ENCODE results near the gene OSTF1. TPM values are rescaled to one million over a fixed set of nuclear protein-coding genes. Genes with fewer than 3 reads are reported as not detected.

Gene OSTF1
- polyA plus RNA-seq, 1 donor from 2014 or later, result 173 TPM

DNA sequence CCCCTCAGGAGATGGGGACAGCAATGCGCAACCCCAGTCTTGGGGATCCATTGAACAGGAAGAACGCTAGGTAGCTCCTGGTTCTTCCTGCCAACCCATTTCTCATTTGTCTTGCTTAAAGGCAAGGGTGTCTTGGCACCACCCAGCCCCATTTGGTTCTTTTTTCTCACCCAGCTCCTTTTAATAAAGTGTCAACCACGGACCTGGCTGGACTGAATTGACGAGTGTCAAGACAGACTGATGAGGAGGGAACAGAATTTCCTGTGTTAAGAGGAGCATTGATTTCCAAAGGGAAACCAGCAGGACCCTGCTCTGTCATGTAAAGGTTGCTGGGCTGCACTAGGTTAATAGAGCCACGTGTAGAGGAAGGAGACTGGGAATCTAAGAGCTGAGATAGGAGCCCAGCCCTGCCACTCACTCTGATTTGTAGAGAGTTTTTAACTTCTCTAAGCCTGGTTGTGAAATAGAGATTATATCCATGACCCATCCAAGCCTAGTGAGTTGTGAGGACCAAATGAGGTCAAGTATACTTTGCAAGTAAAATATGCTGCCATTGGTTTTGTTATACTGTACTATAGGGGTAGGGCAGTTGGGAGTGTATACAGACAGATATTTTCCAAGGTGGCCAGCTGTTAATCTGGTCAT is 33.7 kb downstream of the OSTF1 start:
- no peak overlapping the region for H3K27ac Mint-ChIP-seq
- H3K9me3 Mint-ChIP-seq, result no peaks in the 10 kb centered on the region
- H3K4me1 Mint-ChIP-seq, result peaks cover 11 to 17% (median 16%) of the 10 kb centered on the region in 3 donors
- H3K4me3 Mint-ChIP-seq, result no peak overlapping the region
- H3K27me3 Mint-ChIP-seq, result no peaks in the 10 kb centered on the region
- peaks cover 7% of the 10 kb centered on the region for H3K36me3 Mint-ChIP-seq

DNA sequence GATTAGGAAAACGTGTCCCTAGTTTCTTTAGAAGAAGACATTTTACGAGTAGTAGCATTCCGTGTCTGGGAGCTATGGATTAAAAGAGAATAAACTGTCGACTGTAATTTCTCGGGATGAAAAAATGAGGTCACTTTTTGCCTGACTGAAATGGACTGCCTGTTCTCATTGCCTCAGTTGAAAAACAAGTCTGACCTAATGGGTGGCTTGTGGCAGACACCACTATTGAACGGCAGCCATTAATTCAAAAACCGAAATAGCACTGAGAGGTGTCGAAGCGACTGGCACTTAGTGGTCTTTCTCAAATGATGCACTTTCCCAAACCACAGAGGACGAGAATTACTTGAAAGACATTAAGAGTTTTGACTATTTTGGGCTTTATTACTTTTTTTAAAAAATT is 35.4 kb downstream of the OSTF1 start:
- Mint-ChIP-seq H3K27me3 (no peaks in the 10 kb centered on the region), H3K4me3 (peak overlapping the region in 1 of 4 donors; percentile 9), H3K4me1 (peaks cover 3 to 17% (median 12%) of the 10 kb centered on the region in 3 donors), H3K36me3 (peaks cover 2% of the 10 kb centered on the region), H3K27ac (no peak overlapping the region), H3K9me3 (no peaks in the 10 kb centered on the region)

DNA sequence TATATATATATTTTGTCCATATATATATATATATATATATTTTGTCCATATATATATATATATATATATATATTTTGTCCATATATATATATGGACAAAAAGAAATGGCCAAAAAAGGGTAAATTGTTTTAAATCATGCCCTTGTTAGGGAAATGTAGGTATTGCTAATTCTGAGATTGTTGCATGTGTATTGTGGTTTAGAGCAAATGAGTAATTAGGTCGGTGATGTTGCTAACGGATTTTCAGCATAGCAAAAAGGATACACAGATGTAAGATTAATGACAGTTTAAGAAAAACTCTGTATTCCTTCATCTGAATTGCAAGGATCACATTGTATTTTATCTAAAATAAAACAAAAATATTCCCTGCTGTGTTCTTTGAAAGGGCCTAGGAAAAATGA is 40.2 kb downstream of the OSTF1 start:
- Mint-ChIP-seq H3K27ac (no peak overlapping the region), H3K4me3 (no peak overlapping the region), H3K36me3 (peaks cover 2% of the 10 kb centered on the region), H3K4me1 (peaks cover 3 to 15% (median 13%) of the 10 kb centered on the region in 3 donors), H3K9me3 (no peaks in the 10 kb centered on the region), H3K27me3 (no peaks in the 10 kb centered on the region)

- H3K4me1 Mint-ChIP-seq, result peaks cover 3 to 8% (median 7%) of the 10 kb centered on the region in 3 donors
- no peaks in the 10 kb centered on the region for H3K27me3 Mint-ChIP-seq
- no peak overlapping the region for H3K4me3 Mint-ChIP-seq
- no peak overlapping the region for H3K27ac Mint-ChIP-seq
- no peaks in the 10 kb centered on the region for H3K9me3 Mint-ChIP-seq
- peaks cover 2% of the 10 kb centered on the region for H3K36me3 Mint-ChIP-seq
Observed at GRCh38 chr9:75130172-75130571, 41.9 kb downstream of the OSTF1 start.

GRCh38 chr9:75130621-75131230 is 42.4 kb downstream of the OSTF1 start:
- H3K27me3 Mint-ChIP-seq, result no peaks in the 10 kb centered on the region
- H3K27ac Mint-ChIP-seq, result no peak overlapping the region
- no peaks in the 10 kb centered on the region for H3K9me3 Mint-ChIP-seq
- peaks cover 3 to 5% (median 4%) of the 10 kb centered on the region in 3 donors for H3K4me1 Mint-ChIP-seq
- H3K4me3 Mint-ChIP-seq, result no peak overlapping the region
- peaks cover 2% of the 10 kb centered on the region for H3K36me3 Mint-ChIP-seq

DNA sequence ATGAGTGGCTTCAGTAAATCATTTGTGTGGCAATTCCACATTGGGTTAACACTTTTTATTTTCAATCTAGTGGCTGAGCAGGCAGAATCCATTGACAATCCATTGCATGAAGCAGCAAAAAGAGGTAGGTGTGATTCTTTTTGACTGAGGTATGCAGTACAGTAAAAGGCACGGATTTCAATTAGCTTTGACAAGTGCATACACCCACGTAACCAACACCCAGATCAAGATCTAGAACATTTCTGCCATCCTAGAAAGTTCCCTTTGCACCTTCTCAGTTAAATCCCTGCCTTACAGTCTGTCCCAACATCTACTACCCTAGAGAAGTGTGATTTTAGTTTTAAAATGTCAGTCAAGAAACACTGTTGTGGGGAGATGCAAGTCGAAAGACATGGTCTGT is 43.4 kb downstream of the OSTF1 start:
- no peaks in the 10 kb centered on the region for H3K9me3 Mint-ChIP-seq
- H3K4me3 Mint-ChIP-seq, result no peak overlapping the region
- peak overlapping the region in 1 of 3 donors; percentile 5 for H3K27ac Mint-ChIP-seq
- H3K36me3 Mint-ChIP-seq, result peaks cover 4% of the 10 kb centered on the region
- H3K4me1 Mint-ChIP-seq, result peaks cover 4 to 5% (median 4%) of the 10 kb centered on the region in 3 donors
- no peaks in the 10 kb centered on the region for H3K27me3 Mint-ChIP-seq

DNA sequence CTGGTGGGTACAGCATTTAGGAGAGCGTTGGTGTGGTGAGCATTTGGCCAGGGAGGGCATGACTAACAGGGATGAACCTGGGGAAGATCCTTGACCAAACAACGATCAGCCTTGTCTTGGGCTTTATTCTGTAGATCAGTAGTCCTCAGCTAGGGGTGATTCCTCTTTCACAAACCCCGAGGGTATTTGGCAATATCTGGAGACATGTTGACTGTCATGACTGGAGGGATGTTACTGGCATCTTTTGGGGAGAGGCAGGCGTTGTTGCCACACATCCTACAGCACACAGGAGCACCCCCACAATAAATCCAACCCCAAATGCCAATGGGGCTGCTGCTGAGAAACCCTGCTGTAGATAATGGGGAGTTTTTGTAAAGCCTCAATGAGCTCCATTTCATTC is 43.9 kb downstream of the OSTF1 start:
- Mint-ChIP-seq H3K4me3 (no peak overlapping the region), H3K36me3 (peaks cover 5% of the 10 kb centered on the region), H3K9me3 (no peaks in the 10 kb centered on the region), H3K4me1 (peaks cover 4 to 5% (median 4%) of the 10 kb centered on the region in 3 donors), H3K27ac (peak overlapping the region in 1 of 3 donors; percentile 5), H3K27me3 (no peaks in the 10 kb centered on the region)

- Mint-ChIP-seq H3K4me1 (peaks cover 4 to 5% (median 4%) of the 10 kb centered on the region in 3 donors), H3K27ac (no peak overlapping the region), H3K9me3 (no peaks in the 10 kb centered on the region), H3K27me3 (no peaks in the 10 kb centered on the region), H3K36me3 (peaks cover 7% of the 10 kb centered on the region), H3K4me3 (no peak overlapping the region)
Observed at GRCh38 chr9:75133396-75133795, 45.1 kb downstream of the OSTF1 start.

DNA sequence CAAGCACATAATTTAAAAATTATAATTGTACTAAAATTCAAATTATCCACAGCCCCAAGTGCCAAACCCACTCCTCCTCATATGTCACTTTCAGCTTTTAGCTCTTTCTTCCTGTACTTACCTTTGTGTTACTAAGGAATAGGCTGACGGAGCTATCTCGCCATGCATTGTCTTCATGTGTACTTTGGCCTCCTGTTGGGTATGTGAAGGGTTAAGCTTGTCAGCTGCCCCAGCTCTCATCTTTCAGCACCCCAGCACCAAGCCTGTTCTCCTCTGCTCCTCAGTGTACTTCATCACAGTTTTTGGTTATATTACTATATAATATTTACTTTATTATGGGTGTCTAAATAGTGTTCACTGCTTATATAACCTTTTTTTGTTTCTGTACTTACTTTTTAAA is 46.2 kb downstream of the OSTF1 start:
- Mint-ChIP-seq H3K36me3 (peaks cover 7% of the 10 kb centered on the region), H3K9me3 (no peaks in the 10 kb centered on the region), H3K4me3 (no peak overlapping the region), H3K27ac (peak overlapping the region in 1 of 3 donors; percentile 46), H3K4me1 (peaks cover under 1 to 4% (median 2%) of the 10 kb centered on the region in 3 donors), H3K27me3 (no peaks in the 10 kb centered on the region)

DNA sequence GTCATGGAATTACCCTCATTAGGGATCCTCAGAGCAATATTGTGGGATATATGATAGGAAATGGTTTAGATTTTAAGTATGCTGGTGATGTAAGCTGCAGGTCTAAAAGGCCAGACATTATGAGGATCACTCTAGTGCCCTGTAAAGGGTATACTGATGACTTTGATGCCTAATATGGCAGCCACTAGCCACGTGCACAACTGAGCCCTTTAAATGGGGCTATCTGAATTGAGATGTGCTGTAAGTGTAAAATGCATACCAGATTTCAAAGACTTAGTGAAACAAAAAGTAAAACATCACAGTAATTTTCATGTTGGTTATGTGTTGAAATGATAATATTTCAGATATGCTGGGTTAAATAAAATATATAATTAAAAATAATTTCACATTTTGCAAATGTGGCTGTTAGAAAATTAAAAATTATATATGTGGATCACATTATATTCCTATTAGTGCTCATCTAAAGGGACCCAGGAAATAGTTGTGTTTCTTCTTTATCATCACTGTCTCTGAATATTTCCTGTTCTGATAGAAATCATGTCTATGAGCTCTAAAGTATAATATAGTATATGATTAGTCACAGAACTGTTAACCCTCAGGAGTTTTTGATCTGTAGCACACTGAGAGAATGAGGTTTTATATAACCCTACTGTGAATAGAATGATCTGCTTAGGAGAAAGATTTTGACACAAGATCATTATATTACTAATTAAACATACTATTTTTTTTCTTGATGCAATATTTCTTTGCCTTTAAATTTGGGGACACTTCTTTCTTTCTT is 50.1 kb downstream of the OSTF1 start:
- Mint-ChIP-seq H3K27me3 (no peaks in the 10 kb centered on the region), H3K4me3 (no peak overlapping the region), H3K4me1 (peaks cover 6 to 14% (median 7%) of the 10 kb centered on the region in 3 donors), H3K27ac (no peak overlapping the region), H3K36me3 (peaks cover 15% of the 10 kb centered on the region), H3K9me3 (peaks cover 0 to 3% (median 1%) of the 10 kb centered on the region in 3 donors)

- Mint-ChIP-seq H3K27me3 (no peaks in the 10 kb centered on the region), H3K36me3 (peaks cover 23% of the 10 kb centered on the region), H3K27ac (no peak overlapping the region), H3K4me1 (peaks cover 6 to 15% (median 6%) of the 10 kb centered on the region in 3 donors), H3K4me3 (peak overlapping the region in 1 of 4 donors; percentile 15), H3K9me3 (peaks cover 0 to 7% (median 5%) of the 10 kb centered on the region in 3 donors)
Observed at GRCh38 chr9:75139201-75139600, 50.9 kb downstream of the OSTF1 start.

DNA sequence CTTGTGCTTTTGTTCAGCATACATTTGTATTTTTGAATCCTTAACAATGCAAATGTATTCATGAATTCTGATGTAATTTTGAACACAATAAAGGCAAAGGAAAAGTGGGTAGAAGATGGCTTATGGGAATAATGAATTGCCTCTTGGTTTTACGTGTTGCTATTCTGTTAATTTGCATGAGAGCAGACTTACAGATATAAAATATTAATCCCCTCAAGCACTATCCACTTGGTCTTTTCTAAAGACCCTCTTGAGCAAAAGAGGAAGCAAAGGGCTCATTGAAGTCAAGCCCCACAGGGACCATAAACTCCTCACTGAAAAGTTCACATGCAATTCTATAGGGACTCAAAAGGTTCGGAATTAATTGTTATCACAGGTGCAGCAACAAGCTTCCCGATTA is 51.9 kb downstream of the OSTF1 start:
- Mint-ChIP-seq H3K9me3 (peaks cover 0 to 13% (median 8%) of the 10 kb centered on the region in 3 donors), H3K36me3 (peaks cover 33% of the 10 kb centered on the region), H3K4me3 (no peak overlapping the region), H3K27ac (no peak overlapping the region), H3K27me3 (no peaks in the 10 kb centered on the region), H3K4me1 (peaks cover 6 to 12% (median 7%) of the 10 kb centered on the region in 3 donors)

- Mint-ChIP-seq H3K9me3 (peaks cover 0 to 13% (median 8%) of the 10 kb centered on the region in 3 donors), H3K4me3 (peak overlapping the region in 2 of 4 donors; percentile 25 to 35), H3K27me3 (no peaks in the 10 kb centered on the region), H3K4me1 (peaks cover 10 to 15% (median 14%) of the 10 kb centered on the region in 3 donors), H3K27ac (peak overlapping the region in 1 of 3 donors; percentile 39), H3K36me3 (peaks cover 31% of the 10 kb centered on the region)
Observed at GRCh38 chr9:75142202-75142601, 53.9 kb downstream of the OSTF1 start.

DNA sequence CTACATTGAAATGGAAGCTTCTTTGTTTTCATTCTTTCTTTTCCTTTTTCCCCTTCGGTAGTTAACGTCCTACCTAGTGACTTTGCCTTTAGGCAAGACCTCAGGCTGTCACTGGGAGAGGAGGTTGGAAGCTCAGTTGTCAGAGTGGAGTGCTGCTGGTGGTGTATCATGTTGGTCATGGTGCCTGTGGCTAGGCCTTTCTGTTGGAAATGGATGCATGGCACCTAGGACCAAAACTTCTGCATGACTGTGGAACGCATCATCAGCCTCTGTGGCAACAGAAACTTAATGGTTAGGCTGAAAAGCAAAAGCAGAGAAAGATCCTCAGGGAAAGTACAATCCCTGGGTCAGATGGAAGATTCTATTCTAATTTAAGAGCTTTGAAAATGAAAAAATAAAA is 57.9 kb downstream of the OSTF1 start:
- peaks cover 22 to 36% (median 24%) of the 10 kb centered on the region in 3 donors for H3K4me1 Mint-ChIP-seq

GRCh38 chr9:75147638-75148037 is 59.3 kb downstream of the OSTF1 start:
- peak overlapping the region in 2 of 3 donors; percentile 8 to 24 for H3K27ac Mint-ChIP-seq

More for the DNA sequence above, 57.9 kb downstream of the OSTF1 start:
- H3K9me3 Mint-ChIP-seq, result peaks cover 0 to 13% (median 8%) of the 10 kb centered on the region in 3 donors
- no peaks in the 10 kb centered on the region for H3K27me3 Mint-ChIP-seq
- no peak overlapping the region for H3K4me3 Mint-ChIP-seq
- H3K36me3 Mint-ChIP-seq, result peaks cover 29% of the 10 kb centered on the region
- H3K27ac Mint-ChIP-seq, result no peak overlapping the region

More at GRCh38 chr9:75147638-75148037, 59.3 kb downstream of the OSTF1 start:
- peaks cover 0 to 13% (median 8%) of the 10 kb centered on the region in 3 donors for H3K9me3 Mint-ChIP-seq
- peaks cover 16 to 32% (median 18%) of the 10 kb centered on the region in 3 donors for H3K4me1 Mint-ChIP-seq
- peaks cover 22% of the 10 kb centered on the region for H3K36me3 Mint-ChIP-seq
- no peaks in the 10 kb centered on the region for H3K27me3 Mint-ChIP-seq
- peak overlapping the region in 2 of 4 donors; percentile 20 to 79 for H3K4me3 Mint-ChIP-seq
